ENCODE results near the gene GABRA6. TPM values are rescaled to one million over a fixed set of nuclear protein-coding genes. Genes with fewer than 3 reads are reported as not detected.

Gene GABRA6
- total and polyA plus RNA-seq, 4 donors, result not detected

- Histone ChIP-seq H3K4me1 (ENCODE audit: control insufficient read depth in 5 of 5, insufficient read depth in 5 of 5, low read length in 5 of 5) (no peaks in the 10 kb centered on the region), H3K9ac (ENCODE audit: insufficient read depth in 1 of 2, low read length in 2 of 2) (no peak overlapping the region), H3K27ac (ENCODE audit: low read depth in 1 of 2, low read length in 1 of 2) (no peak overlapping the region), H3K27me3 (ENCODE audit: control insufficient read depth in 3 of 3, insufficient read depth in 3 of 3, low read length in 2 of 3) (no peaks in the 10 kb centered on the region), H3K36me3 (ENCODE audit: control insufficient read depth in 4 of 4, insufficient read depth in 4 of 4, low read length in 4 of 4) (no peaks in the 10 kb centered on the region), H3K9me3 (ENCODE audit: control insufficient read depth in 4 of 4, insufficient read depth in 3 of 4, low read length in 3 of 4) (no peaks in the 10 kb centered on the region), H3K4me3 (no peak overlapping the region)
- WGBS, 2 donors, result 81 to 88% methylated on average over 3 of the region's 3 CpGs
- no peak for ATAC-seq (ENCODE audit: insufficient read depth, low FRiP score)
- TF ChIP-seq CTCF (IDR thresholded peaks at IDR 0.05; ENCODE audit: control extremely low read depth, extremely low read depth), result no peak
- DNase-seq, result no peak
These were observed 1.4 kb downstream of the GABRA6 start for GRCh38 chr5:161686881-161687280.

- Histone ChIP-seq H3K36me3 (ENCODE audit: control insufficient read depth in 4 of 4, insufficient read depth in 4 of 4, low read length in 4 of 4) (no peaks in the 10 kb centered on the region), H3K4me3 (no peak overlapping the region), H3K27me3 (ENCODE audit: control insufficient read depth in 3 of 3, insufficient read depth in 3 of 3, low read length in 2 of 3) (no peaks in the 10 kb centered on the region), H3K9ac (ENCODE audit: insufficient read depth in 1 of 2, low read length in 2 of 2) (no peak overlapping the region), H3K27ac (ENCODE audit: low read depth in 1 of 2, low read length in 1 of 2) (no peak overlapping the region), H3K4me1 (ENCODE audit: control insufficient read depth in 5 of 5, insufficient read depth in 5 of 5, low read length in 5 of 5) (no peaks in the 10 kb centered on the region), H3K9me3 (ENCODE audit: control insufficient read depth in 4 of 4, insufficient read depth in 3 of 4, low read length in 3 of 4) (no peaks in the 10 kb centered on the region)
- ATAC-seq (ENCODE audit: insufficient read depth, low FRiP score), result no peak
- WGBS, 2 donors, result 82 to 90% methylated on average over 2 of the region's 2 CpGs
- TF ChIP-seq CTCF (IDR thresholded peaks at IDR 0.05; ENCODE audit: control extremely low read depth, extremely low read depth), result no peak
- DNase-seq, result no peak
These were observed 1.8 kb downstream of the GABRA6 start for GRCh38 chr5:161687316-161687715.

GRCh38 chr5:161691911-161692310 is 6.4 kb downstream of the GABRA6 start:
- Histone ChIP-seq H3K4me3 (no peak overlapping the region), H3K4me1 (ENCODE audit: control insufficient read depth in 5 of 5, insufficient read depth in 5 of 5, low read length in 5 of 5) (no peaks in the 10 kb centered on the region), H3K27ac (ENCODE audit: low read depth in 1 of 2, low read length in 1 of 2) (no peak overlapping the region), H3K9ac (ENCODE audit: insufficient read depth in 1 of 2, low read length in 2 of 2) (no peak overlapping the region), H3K36me3 (ENCODE audit: control insufficient read depth in 4 of 4, insufficient read depth in 4 of 4, low read length in 4 of 4) (no peaks in the 10 kb centered on the region), H3K27me3 (ENCODE audit: control insufficient read depth in 3 of 3, insufficient read depth in 3 of 3, low read length in 2 of 3) (no peaks in the 10 kb centered on the region), H3K9me3 (ENCODE audit: control insufficient read depth in 4 of 4, insufficient read depth in 3 of 4, low read length in 3 of 4) (no peaks in the 10 kb centered on the region)
- ATAC-seq (ENCODE audit: insufficient read depth, low FRiP score) (no peak), DNase-seq (no peak)
- 61 to 70% methylated on average over 7 of the region's 7 CpGs for WGBS, 2 donors
- TF ChIP-seq CTCF (IDR thresholded peaks at IDR 0.05; ENCODE audit: control extremely low read depth, extremely low read depth), result no peak

- no peaks in the 10 kb centered on the region for H3K4me1 ChIP-seq (ENCODE audit: control insufficient read depth in 5 of 5, insufficient read depth in 5 of 5, low read length in 5 of 5)
- no peak overlapping the region for H3K27ac ChIP-seq (ENCODE audit: low read depth in 1 of 2, low read length in 1 of 2)
- TF ChIP-seq CTCF (IDR thresholded peaks at IDR 0.05; ENCODE audit: control extremely low read depth, extremely low read depth), result no peak
- no peak overlapping the region for H3K4me3 ChIP-seq
- ATAC-seq (ENCODE audit: insufficient read depth, low FRiP score) (no peak), DNase-seq (no peak)
- H3K27me3 ChIP-seq (ENCODE audit: control insufficient read depth in 3 of 3, insufficient read depth in 3 of 3, low read length in 2 of 3), result no peaks in the 10 kb centered on the region
- peaks cover 0 to 3% (median 0%) of the 10 kb centered on the region in 4 donors for H3K9me3 ChIP-seq (ENCODE audit: control insufficient read depth in 4 of 4, insufficient read depth in 3 of 4, low read length in 3 of 4)
- H3K9ac ChIP-seq (ENCODE audit: insufficient read depth in 1 of 2, low read length in 2 of 2), result no peak overlapping the region
- 74 to 77% methylated on average over 4 of the region's 4 CpGs for WGBS, 2 donors
- H3K36me3 ChIP-seq (ENCODE audit: control insufficient read depth in 4 of 4, insufficient read depth in 4 of 4, low read length in 4 of 4), result no peaks in the 10 kb centered on the region
These were observed 11.5 kb downstream of the GABRA6 start for GRCh38 chr5:161697001-161697400.

Data from lung (tissue), 12 donors.